HL-60 (cell line): Measurements from ENCODE around the gene NIBAN1.

Source experiments
- POLR2AphosphoS5 ChIP-seq: IDR thresholded peaks from 2 replicates; pipeline ENCODE4 v1.6.1; 2012; ENCODE audit warnings: low read depth
- SPI1 ChIP-seq: IDR thresholded peaks from 2 replicates; pipeline ENCODE4 v1.6.1; 2012; ENCODE audit warnings: low read depth, mild to moderate bottlenecking, borderline replicate concordance
- TF ChIP-seq, protein P1 (sequence below): IDR thresholded peaks from one replicate; pipeline ENCODE4 v1.5.1; 2011; ENCODE audit warnings: low read length, control low read depth, inconsistent platforms; ENCODE audit not compliant: insufficient read depth
- TF ChIP-seq, protein P2 (sequence below): IDR thresholded peaks from 2 replicates; pipeline ENCODE4 v1.6.1; 2012; ENCODE audit warnings: low read depth; ENCODE audit not compliant: insufficient replicate concordance

DNA sequence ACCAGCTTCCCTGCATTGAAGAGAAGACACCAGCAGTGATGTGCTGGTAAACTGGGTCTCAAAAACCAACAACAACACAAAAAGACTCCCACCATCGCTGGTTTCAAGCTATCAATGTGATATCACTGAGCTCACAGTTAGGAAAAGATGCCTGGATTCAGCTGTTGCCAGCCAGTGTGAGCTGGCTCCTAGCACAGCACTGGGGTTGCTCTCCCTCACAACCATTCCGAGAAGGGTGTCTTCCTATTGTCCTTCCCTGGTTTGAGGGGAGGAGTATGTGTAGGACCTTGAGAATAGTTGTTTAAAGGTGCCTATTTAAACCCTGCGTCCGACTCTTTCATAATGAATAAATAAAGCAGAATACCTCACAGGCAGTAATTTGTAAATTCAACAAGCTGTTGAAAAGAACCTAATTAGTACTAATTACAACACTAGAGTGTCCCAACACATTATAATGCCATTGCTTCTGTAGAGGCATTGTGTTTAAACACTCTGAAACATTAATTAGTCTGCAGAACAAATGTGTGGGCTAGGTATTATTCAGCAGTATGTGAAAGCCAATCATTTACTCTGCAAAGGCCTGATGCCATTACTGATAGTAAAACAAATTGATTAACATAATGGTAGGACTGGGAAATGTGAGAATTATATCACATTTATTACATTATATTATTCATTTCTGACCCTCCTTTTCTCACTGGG lies 17.2 kb downstream of the NIBAN1 start:
- TF ChIP-seq POLR2AphosphoS5, result no peak
- TF ChIP-seq, protein P1, sequence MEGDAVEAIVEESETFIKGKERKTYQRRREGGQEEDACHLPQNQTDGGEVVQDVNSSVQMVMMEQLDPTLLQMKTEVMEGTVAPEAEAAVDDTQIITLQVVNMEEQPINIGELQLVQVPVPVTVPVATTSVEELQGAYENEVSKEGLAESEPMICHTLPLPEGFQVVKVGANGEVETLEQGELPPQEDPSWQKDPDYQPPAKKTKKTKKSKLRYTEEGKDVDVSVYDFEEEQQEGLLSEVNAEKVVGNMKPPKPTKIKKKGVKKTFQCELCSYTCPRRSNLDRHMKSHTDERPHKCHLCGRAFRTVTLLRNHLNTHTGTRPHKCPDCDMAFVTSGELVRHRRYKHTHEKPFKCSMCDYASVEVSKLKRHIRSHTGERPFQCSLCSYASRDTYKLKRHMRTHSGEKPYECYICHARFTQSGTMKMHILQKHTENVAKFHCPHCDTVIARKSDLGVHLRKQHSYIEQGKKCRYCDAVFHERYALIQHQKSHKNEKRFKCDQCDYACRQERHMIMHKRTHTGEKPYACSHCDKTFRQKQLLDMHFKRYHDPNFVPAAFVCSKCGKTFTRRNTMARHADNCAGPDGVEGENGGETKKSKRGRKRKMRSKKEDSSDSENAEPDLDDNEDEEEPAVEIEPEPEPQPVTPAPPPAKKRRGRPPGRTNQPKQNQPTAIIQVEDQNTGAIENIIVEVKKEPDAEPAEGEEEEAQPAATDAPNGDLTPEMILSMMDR, result no peak
- TF ChIP-seq, protein P2, sequence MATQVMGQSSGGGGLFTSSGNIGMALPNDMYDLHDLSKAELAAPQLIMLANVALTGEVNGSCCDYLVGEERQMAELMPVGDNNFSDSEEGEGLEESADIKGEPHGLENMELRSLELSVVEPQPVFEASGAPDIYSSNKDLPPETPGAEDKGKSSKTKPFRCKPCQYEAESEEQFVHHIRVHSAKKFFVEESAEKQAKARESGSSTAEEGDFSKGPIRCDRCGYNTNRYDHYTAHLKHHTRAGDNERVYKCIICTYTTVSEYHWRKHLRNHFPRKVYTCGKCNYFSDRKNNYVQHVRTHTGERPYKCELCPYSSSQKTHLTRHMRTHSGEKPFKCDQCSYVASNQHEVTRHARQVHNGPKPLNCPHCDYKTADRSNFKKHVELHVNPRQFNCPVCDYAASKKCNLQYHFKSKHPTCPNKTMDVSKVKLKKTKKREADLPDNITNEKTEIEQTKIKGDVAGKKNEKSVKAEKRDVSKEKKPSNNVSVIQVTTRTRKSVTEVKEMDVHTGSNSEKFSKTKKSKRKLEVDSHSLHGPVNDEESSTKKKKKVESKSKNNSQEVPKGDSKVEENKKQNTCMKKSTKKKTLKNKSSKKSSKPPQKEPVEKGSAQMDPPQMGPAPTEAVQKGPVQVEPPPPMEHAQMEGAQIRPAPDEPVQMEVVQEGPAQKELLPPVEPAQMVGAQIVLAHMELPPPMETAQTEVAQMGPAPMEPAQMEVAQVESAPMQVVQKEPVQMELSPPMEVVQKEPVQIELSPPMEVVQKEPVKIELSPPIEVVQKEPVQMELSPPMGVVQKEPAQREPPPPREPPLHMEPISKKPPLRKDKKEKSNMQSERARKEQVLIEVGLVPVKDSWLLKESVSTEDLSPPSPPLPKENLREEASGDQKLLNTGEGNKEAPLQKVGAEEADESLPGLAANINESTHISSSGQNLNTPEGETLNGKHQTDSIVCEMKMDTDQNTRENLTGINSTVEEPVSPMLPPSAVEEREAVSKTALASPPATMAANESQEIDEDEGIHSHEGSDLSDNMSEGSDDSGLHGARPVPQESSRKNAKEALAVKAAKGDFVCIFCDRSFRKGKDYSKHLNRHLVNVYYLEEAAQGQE, result no peak
- TF ChIP-seq SPI1, result no peak
